HCEC 1CT (cell line): ENCODE data around the gene MAP1LC3A.

Source experiments
- DNase-seq: peaks from one replicate; pipeline ENCODE4 v3.0.0-alpha.2; 2017

The MAP1LC3A gene

GRCh38 chr20:34578521-34578920 lies 20.0 kb downstream of the MAP1LC3A start:
- no peak for DNase-seq

DNA sequence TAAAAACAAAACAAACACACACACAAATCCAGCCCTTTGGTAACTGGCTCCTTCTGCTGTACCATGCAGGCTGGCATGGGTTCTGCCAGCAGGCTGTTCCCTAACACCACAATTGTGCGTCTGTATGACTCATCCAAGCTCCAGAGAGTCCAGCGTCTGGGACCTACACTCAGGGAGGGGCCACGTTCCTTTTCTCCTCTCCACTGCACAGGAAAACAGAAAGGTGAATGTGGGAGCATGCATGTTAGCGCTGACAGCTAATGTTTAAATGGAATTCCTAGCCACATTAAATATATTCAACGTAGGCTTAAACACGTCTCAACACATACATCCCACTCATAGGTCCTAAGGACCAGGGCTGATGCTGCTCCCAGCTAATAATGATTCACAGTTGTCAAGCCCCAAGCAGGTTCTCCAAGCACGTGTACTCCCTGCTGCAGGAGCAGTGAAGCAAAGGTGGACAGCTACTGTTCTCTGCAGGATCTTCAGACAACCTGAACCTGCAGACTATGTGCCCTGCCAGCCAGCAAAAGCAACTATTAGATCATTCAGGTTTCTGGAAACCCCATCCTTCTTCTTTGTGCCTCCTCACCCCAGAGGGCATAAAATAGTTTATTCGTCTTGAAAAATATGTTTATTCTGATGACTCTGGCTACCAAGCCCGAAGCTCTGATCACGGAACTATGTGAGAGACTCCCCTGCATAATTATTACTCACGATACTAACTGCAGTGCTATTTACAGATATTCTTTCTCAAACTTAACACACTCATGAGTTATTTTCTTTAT lies 20.9 kb downstream of the MAP1LC3A start:
- peak; percentile 70 for DNase-seq

- DNase-seq: no peak
Measured at GRCh38 chr20:34579979-34580940, 21.7 kb downstream of the MAP1LC3A start.

DNA sequence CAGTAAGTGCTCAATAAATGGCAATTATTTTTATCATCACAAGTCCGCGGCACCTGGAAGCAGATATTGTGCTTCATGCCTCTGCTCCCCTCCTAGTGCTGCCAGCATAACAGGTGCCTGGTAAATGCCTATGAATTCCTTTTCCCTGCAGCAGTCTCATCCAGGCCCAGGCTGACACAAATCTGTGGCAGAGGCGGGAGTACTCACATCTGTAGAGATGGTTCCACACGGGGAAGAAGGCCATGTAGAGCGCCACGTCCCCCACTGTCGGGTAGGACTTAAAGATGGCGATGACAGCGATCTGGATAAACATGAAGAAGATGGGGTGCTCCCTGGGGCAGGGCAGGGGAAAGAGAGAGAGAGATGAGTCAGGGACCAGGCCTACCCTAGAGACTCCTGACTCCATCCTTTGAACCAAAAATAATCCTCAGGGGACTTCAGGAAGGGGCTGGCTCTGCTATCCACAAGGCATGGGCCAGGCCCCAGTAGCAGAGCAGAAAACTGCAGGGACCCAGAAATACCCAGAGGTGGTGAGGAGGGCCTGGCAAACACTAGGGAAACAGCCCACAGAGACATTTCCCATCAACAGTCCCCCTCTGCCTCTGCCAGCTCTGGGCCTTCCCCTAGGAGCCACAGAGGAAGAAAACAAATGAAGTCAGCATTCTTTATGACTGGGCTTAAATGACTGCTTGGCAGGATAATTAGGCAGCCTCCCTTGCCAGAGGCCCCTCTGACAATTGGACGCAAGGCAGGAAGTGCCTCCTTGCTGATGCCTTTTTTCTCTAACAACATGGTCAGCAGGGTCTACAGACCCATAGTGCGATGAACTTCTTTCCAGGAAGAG lies 23.0 kb downstream of the MAP1LC3A start:
- DNase-seq: no peak

DNA sequence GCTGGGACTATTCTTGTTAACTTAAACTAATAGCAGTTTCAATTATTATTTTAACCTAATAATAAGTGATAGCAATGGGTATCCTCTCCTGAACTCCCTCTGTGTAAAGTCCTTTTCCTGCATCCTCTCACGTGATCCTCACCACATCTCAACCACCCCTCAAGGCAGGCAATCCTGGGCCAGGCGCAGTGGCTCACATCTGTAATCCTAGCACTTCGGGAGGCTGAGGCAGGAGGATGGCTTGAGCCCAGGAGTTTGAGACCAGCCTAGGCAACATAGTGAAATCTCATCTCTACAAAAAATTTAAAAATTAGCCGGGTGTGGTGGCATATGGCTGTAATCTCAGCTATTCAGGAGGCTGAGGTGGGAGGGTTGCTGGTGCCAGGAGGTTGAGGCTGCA lies 23.7 kb downstream of the MAP1LC3A start:
- DNase-seq: no peak

- DNase-seq: peak; percentile 14
Measured at GRCh38 chr20:34582911-34583310, 24.4 kb downstream of the MAP1LC3A start.

DNA sequence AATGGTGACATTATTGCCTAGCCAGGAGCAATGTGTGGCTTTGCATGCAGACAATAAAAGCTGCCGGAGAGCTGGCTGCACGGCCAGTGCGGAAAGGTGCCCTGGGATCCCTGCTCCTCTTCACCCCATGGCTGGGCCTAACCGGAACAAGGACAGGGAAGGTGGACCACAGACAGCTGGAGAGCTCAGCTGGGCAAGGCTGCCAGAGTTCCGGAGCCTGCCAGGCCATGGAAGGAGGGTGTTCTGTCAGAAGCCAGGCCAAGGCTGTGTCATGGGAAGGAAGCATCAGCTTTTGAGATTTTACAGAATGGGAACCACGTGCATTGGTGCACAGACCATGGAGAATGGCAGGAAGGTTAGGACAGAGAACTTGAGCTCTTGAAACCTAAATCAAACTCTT lies 25.0 kb downstream of the MAP1LC3A start:
- no peak for DNase-seq

DNA sequence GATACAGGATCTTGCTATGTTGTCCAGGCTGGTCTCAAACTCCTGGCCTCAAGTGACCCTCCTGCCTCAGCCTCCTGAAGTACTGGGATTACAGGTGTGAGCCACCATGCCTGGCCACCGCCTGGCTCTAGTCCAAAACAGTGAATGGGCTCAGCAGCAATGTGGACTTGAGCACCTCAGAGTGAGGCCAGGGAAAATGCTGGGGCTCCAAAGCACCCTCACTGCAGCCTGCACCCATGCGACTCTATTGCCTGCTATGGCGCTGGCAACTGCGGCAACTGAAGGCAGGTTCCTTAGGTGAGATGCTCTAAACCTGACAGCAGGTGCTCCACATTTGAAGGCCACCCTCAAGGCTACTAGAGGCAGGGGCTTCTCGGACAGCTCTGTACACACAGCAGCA lies 26.5 kb downstream of the MAP1LC3A start:
- DNase-seq: no peak

- DNase-seq: no peak
Measured at GRCh38 chr20:34586488-34587163, 28.1 kb downstream of the MAP1LC3A start.

- DNase-seq: no peak
Measured at GRCh38 chr20:34595377-34596184, 37.1 kb downstream of the MAP1LC3A start.

GRCh38 chr20:34600892-34601653 lies 42.6 kb downstream of the MAP1LC3A start:
- DNase-seq: no peak

DNA sequence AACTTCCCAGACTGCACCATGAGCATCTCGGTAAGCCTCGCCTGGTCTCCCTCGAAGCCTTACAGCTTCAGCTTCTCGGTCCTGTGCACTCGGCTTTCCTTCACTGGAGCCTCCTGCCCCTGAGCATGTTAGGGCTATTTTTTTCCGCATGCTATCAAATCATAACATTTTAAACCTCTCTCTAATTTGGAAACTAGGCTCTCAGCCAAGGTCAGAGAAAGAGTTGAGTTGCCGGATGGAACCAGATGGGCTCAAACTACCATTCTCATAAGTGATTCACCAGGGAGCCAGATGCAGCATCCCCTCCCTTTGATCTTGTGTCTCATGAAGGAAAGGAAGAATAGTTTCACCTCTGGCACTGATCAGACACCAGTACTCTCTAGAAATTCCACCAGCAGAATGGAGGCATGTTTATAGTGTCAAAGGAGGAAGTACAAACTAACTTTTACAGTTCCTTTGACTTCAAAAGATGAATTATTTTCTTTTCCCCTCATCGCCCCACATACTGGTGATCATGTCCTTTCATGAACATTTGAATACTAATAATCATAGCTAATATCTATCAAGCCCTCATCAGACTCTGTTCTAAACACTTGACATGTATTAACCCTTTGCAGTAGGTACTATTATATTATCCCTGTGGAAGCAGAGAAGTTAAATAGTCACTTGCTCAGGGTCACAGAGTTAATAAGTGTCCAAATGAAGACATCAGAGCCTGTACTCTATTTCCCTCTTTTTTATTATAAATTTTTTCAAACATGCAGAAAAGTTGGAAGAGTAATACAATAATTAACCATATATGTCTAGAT lies 46.7 kb downstream of the MAP1LC3A start:
- DNase-seq: peak; percentile 77

- DNase-seq: no peak
Measured at GRCh38 chr20:34607066-34607465, 48.5 kb downstream of the MAP1LC3A start.
